B cell (primary cell): ENCODE results near the gene SSR1.

Source experiments
- CTCF ChIP-seq: fragments of 200-600 bp; IDR thresholded peaks from one replicate; pipeline ENCODE4 v1.8.0; 2022; ENCODE audit warnings: antibody characterized with exemption, mild to moderate bottlenecking
- EZH2 ChIP-seq: IDR thresholded peaks from 2 replicates; pipeline ENCODE4 v1.6.1; 2012; ENCODE audit warnings: borderline replicate concordance, low read depth, mild to moderate bottlenecking, moderate library complexity, low read length; ENCODE audit not compliant: insufficient read depth, poor library complexity, severe bottlenecking

- TF ChIP-seq CTCF (no peak), EZH2 (no peak)
Observed at GRCh38 chr6:7283676-7284075, 29.3 kb downstream of the SSR1 start.
